HL-60 (cell line): ENCODE data around the gene TSC22D1.

Experiments used
- POLR2AphosphoS5 ChIP-seq: IDR thresholded peaks from 2 replicates; pipeline ENCODE4 v1.6.1; 2012; ENCODE audit warnings: low read depth
- TF ChIP-seq, protein P1 (sequence below): IDR thresholded peaks from one replicate; pipeline ENCODE4 v1.5.1; 2011; ENCODE audit warnings: low read length, control low read depth, inconsistent platforms; ENCODE audit not compliant: insufficient read depth

DNA sequence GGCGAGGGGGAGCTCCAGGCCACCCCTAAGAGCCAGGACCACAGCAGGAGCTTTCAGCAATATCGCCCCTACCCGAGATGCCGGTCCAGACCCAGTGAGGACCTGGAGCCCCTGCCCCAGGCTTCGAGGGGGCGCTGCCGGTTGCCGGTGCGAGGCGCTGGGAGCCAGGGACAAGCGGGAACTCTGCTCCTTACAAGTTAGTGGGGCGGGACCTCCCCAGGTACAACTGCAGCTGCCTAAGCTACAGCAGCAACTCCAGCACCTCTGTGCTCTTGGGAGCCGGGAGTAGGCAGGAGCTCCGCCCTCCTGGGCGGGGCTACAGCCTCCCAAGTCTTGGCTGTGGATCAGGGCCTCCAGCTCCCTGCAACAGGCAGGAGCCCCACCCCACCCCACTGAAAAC is 15.2 kb upstream of the TSC22D1 start:
- TF ChIP-seq, protein P1, sequence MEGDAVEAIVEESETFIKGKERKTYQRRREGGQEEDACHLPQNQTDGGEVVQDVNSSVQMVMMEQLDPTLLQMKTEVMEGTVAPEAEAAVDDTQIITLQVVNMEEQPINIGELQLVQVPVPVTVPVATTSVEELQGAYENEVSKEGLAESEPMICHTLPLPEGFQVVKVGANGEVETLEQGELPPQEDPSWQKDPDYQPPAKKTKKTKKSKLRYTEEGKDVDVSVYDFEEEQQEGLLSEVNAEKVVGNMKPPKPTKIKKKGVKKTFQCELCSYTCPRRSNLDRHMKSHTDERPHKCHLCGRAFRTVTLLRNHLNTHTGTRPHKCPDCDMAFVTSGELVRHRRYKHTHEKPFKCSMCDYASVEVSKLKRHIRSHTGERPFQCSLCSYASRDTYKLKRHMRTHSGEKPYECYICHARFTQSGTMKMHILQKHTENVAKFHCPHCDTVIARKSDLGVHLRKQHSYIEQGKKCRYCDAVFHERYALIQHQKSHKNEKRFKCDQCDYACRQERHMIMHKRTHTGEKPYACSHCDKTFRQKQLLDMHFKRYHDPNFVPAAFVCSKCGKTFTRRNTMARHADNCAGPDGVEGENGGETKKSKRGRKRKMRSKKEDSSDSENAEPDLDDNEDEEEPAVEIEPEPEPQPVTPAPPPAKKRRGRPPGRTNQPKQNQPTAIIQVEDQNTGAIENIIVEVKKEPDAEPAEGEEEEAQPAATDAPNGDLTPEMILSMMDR = no peak
- TF ChIP-seq POLR2AphosphoS5 = no peak
